H1 (cell line): Measurements from ENCODE around the gene KRTAP29-1. TPM values are rescaled to one million over a fixed set of nuclear protein-coding genes. Genes with fewer than 3 reads are reported as not detected.
"Not testable (repeated sequence)": the region's sequence is repeated elsewhere in the genome, so short reads cannot be mapped to it uniquely, and the experiment has no call there.

Experiments used
- CTCF ChIA-PET: fragments of 300-600 bp; sonication (Branson Sonifier 250); formaldehyde crosslinking; loops from one replicate; lab custom pipeline; 2021; ENCODE audit not compliant: partially characterized antibody; lab: Charles Lee
- POLR2A ChIA-PET: fragments of 300-600 bp; sonication (Branson Sonifier 250); formaldehyde crosslinking; loops from one replicate; lab custom pipeline; 2021; ENCODE audit warnings: inconsistent platforms; ENCODE audit not compliant: partially characterized antibody; lab: Charles Lee
- DNase-seq, 2 experiments: peaks; one replicate each; pipeline versions ENCODE4 v3.0.0 to v3.0.0-alpha.2; 2010 to 2022; ENCODE audit warnings: low spot score in 2 of 2, low read depth in 1 of 2, mixed read lengths in 1 of 2
- FAIRE-seq: peaks from 2 replicates; lab custom pipeline; 2011; peaks lifted over from hg19 to GRCh38; lab: Jason Lieb, UNC
- H2AFZ ChIP-seq: 2 replicates; pipeline ENCODE4 v1.8.1; 2012; ENCODE audit warnings: low read length, inconsistent platforms
- H2AK5ac ChIP-seq: 2 replicates; pipeline ENCODE4 v1.6.1; 2013; ENCODE audit warnings: low read depth, low read length
- H2BK120ac ChIP-seq: replicated peaks from 2 replicates; pipeline ENCODE3; 2013; ENCODE audit warnings: low read depth, low read length, inconsistent platforms
- H2BK12ac ChIP-seq: 2 replicates; pipeline ENCODE4 v1.6.1; 2013; ENCODE audit warnings: low read depth, low read length
- H2BK15ac ChIP-seq: 2 replicates; pipeline ENCODE4 v1.6.1; 2013; ENCODE audit warnings: low read length
- H2BK20ac ChIP-seq: 2 replicates; pipeline ENCODE4 v1.6.1; 2013; ENCODE audit warnings: low read length
- H2BK5ac ChIP-seq: 2 replicates; pipeline ENCODE4 v1.6.1; 2013; ENCODE audit warnings: low read depth, low read length
- H3K14ac ChIP-seq: 2 replicates; pipeline ENCODE4 v1.6.1; 2013; ENCODE audit warnings: inconsistent platforms; ENCODE audit not compliant: insufficient read length
- H3K18ac ChIP-seq: 2 replicates; pipeline ENCODE4 v1.6.1; 2013; ENCODE audit warnings: low read length; ENCODE audit errors: extremely low read depth
- H3K23ac ChIP-seq: 2 replicates; pipeline ENCODE4 v1.6.1; 2013; ENCODE audit warnings: inconsistent platforms; ENCODE audit not compliant: insufficient read length
- H3K23me2 ChIP-seq: 2 replicates; pipeline ENCODE4 v1.6.1; 2013; ENCODE audit warnings: low read depth, low read length
- H3K27ac ChIP-seq: 2 replicates; pipeline ENCODE4 v1.6.1; 2011; ENCODE audit warnings: low read depth, low read length, inconsistent platforms
- H3K27me3 ChIP-seq, 4 experiments: replicated peaks in 1 of 4; 1 replicate in 1 of 4; 2 replicates in 3 of 4; pipeline versions ENCODE4 v1.6.1 to v1.8.1; 2011 to 2013; ENCODE audit warnings: low read length in 3 of 4, mild to moderate bottlenecking in 3 of 4, inconsistent platforms in 2 of 4, mixed read lengths in 2 of 4, moderate library complexity in 1 of 4; ENCODE audit not compliant: control insufficient read depth in 3 of 4, insufficient read depth in 3 of 4; ENCODE audit errors: extremely low read depth in 1 of 4
- H3K36me3 ChIP-seq, 4 experiments: 2 replicates each; pipeline versions ENCODE4 v1.6.1 to v1.8.1; 2011 to 2013; ENCODE audit warnings: mild to moderate bottlenecking in 4 of 4, low read length in 3 of 4, moderate library complexity in 2 of 4, control low read depth in 1 of 4, inconsistent platforms in 1 of 4; ENCODE audit not compliant: insufficient read depth in 4 of 4, control insufficient read depth in 2 of 4
- H3K4ac ChIP-seq: replicated peaks from 2 replicates; pipeline ENCODE3; 2013; ENCODE audit warnings: low read length, low read depth, mixed read lengths, inconsistent platforms; ENCODE audit not compliant: insufficient read length
- H3K4me1 ChIP-seq, 4 experiments: replicated peaks in 1 of 4; 1 replicate in 1 of 4; 2 replicates in 3 of 4; pipeline versions ENCODE4 v1.6.1 to v1.8.1; 2011 to 2013; ENCODE audit warnings: low read length in 3 of 4, inconsistent platforms in 2 of 4, mixed read lengths in 1 of 4; ENCODE audit not compliant: insufficient read depth in 4 of 4, control insufficient read depth in 3 of 4
- H3K4me2 ChIP-seq, 2 experiments: 2 replicates each; pipeline versions ENCODE4 v1.6.1 to v1.8.1; 2011 to 2013; ENCODE audit warnings: low read depth in 2 of 2, low read length in 2 of 2, control low read depth in 1 of 2, inconsistent platforms in 1 of 2, mild to moderate bottlenecking in 1 of 2; ENCODE audit not compliant: insufficient read depth in 1 of 2
- H3K4me3 ChIP-seq, 4 experiments: fragments of 200-600, 300-600 bp in 1 of 4; sonication (generic), shearing (Covaris generic), sonication (Bioruptor Twin) in 1 of 4; 2 replicates each; pipeline versions ENCODE4 v1.5.1 to v1.8.1; 2011 to 2016; ENCODE audit warnings: low read length in 4 of 4, low read depth in 3 of 4, control low read depth in 2 of 4, inconsistent platforms in 2 of 4, mild to moderate bottlenecking in 2 of 4, mixed read lengths in 1 of 4, moderate library complexity in 1 of 4; ENCODE audit not compliant: insufficient read depth in 2 of 4; ENCODE audit errors: extremely low read depth in 1 of 4
- H3K56ac ChIP-seq: replicated peaks from 2 replicates; pipeline ENCODE3; 2013; ENCODE audit warnings: low read depth, mild to moderate bottlenecking, mixed read lengths, low read length, inconsistent platforms; ENCODE audit not compliant: insufficient read length
- H3K79me1 ChIP-seq: 2 replicates; pipeline ENCODE4 v1.6.1; 2013; ENCODE audit warnings: low read depth, low read length, control low read depth
- H3K79me2 ChIP-seq, 2 experiments: 2 replicates each; pipeline versions ENCODE4 v1.6.1 to v1.8.1; 2012 to 2013; ENCODE audit warnings: low read length in 2 of 2, mild to moderate bottlenecking in 2 of 2, inconsistent platforms in 1 of 2; ENCODE audit not compliant: insufficient read depth in 2 of 2, control insufficient read depth in 1 of 2
- H3K9ac ChIP-seq, 4 experiments: replicated peaks in 1 of 4; 1 replicate in 1 of 4; 2 replicates in 3 of 4; pipeline versions ENCODE4 v1.6.1 to v1.8.1; 2011 to 2013; ENCODE audit warnings: low read depth in 3 of 4, low read length in 3 of 4, control low read depth in 2 of 4, mild to moderate bottlenecking in 2 of 4, moderate library complexity in 2 of 4, inconsistent platforms in 1 of 4; ENCODE audit errors: extremely low read depth in 1 of 4
- H3K9me3 ChIP-seq, 2 experiments: 2 replicates each; pipeline versions ENCODE4 v1.6.1 to v1.8.1; 2012 to 2013; ENCODE audit warnings: mild to moderate bottlenecking in 2 of 2, moderate library complexity in 2 of 2, control low read depth in 1 of 2, inconsistent platforms in 1 of 2, low read depth in 1 of 2, low read length in 1 of 2, mixed read lengths in 1 of 2; ENCODE audit not compliant: insufficient read depth in 2 of 2
- H4K20me1 ChIP-seq, 2 experiments: replicated peaks in 1 of 2; 2 replicates each; pipeline versions ENCODE3 to v1.8.1; 2011 to 2013; ENCODE audit warnings: inconsistent platforms in 2 of 2, low read length in 2 of 2, mild to moderate bottlenecking in 1 of 2; ENCODE audit not compliant: insufficient read depth in 2 of 2, control insufficient read depth in 1 of 2
- H4K5ac ChIP-seq: 2 replicates; pipeline ENCODE4 v1.6.1; 2013; ENCODE audit warnings: low read length, low read depth, mixed read lengths, inconsistent platforms; ENCODE audit not compliant: insufficient read length
- H4K8ac ChIP-seq: 2 replicates; pipeline ENCODE4 v1.8.0; 2013; ENCODE audit warnings: mild to moderate bottlenecking, moderate library complexity, low read length, inconsistent platforms; ENCODE audit not compliant: insufficient read depth; ENCODE audit errors: extremely low read depth
- H4K91ac ChIP-seq: replicated peaks from 2 replicates; pipeline ENCODE3; 2013; ENCODE audit warnings: low read length, mixed read lengths, inconsistent platforms; ENCODE audit not compliant: insufficient read length
- CEBPB ChIP-seq: IDR thresholded peaks from 2 replicates; pipeline ENCODE4 v1.6.1; 2012; ENCODE audit warnings: low read depth, low read length
- EGR1 ChIP-seq: IDR thresholded peaks from 2 replicates; pipeline ENCODE4 v1.6.1; 2011; ENCODE audit warnings: low read depth, low read length, borderline replicate concordance
- SP4 ChIP-seq: IDR thresholded peaks from 2 replicates; pipeline ENCODE4 v1.6.1; 2012; ENCODE audit warnings: low read length, inconsistent platforms
- TBP ChIP-seq: IDR thresholded peaks from 2 replicates; pipeline ENCODE4 v1.6.1; 2011; ENCODE audit warnings: low read depth, low read length, improper control_type of control experiment
- WGBS, 2 experiments: shearing (Covaris generic) in 1 of 2; methylation state at CpG; one replicate each; pipeline versions ENCODE4 v1.1.6 to v1.1.7; 2013 to 2015; ENCODE audit warnings: low lambda C conversion rate in 2 of 2, mixed read lengths in 2 of 2, inconsistent platforms in 1 of 2, low coverage in 1 of 2, missing lambda C conversion rate in 1 of 2; ENCODE audit not compliant: insufficient replicate concordance in 2 of 2, insufficient coverage in 1 of 2, insufficient read length in 1 of 2; ENCODE audit errors: extremely low coverage in 1 of 2, missing lambda C conversion rate in 1 of 2; 5-methylcytosine and 5-hydroxymethylcytosine counted together
- polyA plus RNA-seq, 7 experiments: library from polyadenylated mRNA; depleted of rRNA in 3 of 7; stranded (reverse) in 5 of 7; unstranded in 2 of 7; fragments of >200 nt in 5 of 7; fragments of 200-250 nt in 2 of 7; gene quantifications; 1 replicate in 5 of 7; 2 replicates in 1 of 7; 4 replicates in 1 of 7; pipeline versions ENCODE4 v1.2.1 to v1.2.3, GENCODE V29; 2011 to 2013; ENCODE audit warnings: missing spikeins in 2 of 7, mixed read lengths in 2 of 7
- total RNA-seq: library from RNA; stranded (reverse); fragmentation: NEBNext Ultra II Directional; extraction: Animal tissue kit (Norgen Biotek cat#: 25700); gene quantifications from 2 replicates; pipeline ENCODE4 v1.2.1, GENCODE V29; 2021

KRTAP29-1 gene
- total and polyA plus RNA-seq, 2 of the 8 experiments (the other 6 are each of a cell fraction or from before 2014, with no cell fraction given): not detected

- TF ChIP-seq TBP: no peak
- TF ChIP-seq CEBPB: no peak
- no peak for TF ChIP-seq SP4
- no peak for TF ChIP-seq EGR1
Measured at GRCh38 chr17:41256291-41256685, 46.4 kb downstream of the KRTAP29-1 start (continued).

- H2BK12ac ChIP-seq, H2BK20ac ChIP-seq, H4K5ac ChIP-seq, H2AK5ac ChIP-seq, H2AFZ ChIP-seq, H4K20me1 ChIP-seq, H3K79me1 ChIP-seq, H2BK5ac ChIP-seq, H3K4me1 ChIP-seq, DNase-seq, H3K23ac ChIP-seq, H2BK120ac ChIP-seq, H3K27ac ChIP-seq, H3K9ac ChIP-seq, FAIRE-seq, H4K91ac ChIP-seq, H3K23me2 ChIP-seq, H3K4me2 ChIP-seq, H3K18ac ChIP-seq, H4K8ac ChIP-seq, H2BK15ac ChIP-seq, H3K27me3 ChIP-seq, POLR2A ChIA-PET, H3K9me3 ChIP-seq, H3K56ac ChIP-seq, H3K4ac ChIP-seq, H3K36me3 ChIP-seq, H3K4me3 ChIP-seq, H3K79me2 ChIP-seq, H3K14ac ChIP-seq: not testable (repeated sequence)
- CTCF ChIA-PET: interaction anchor here (1.0 kb wide), 1 partner anchor 19 kb away, joined by 3 read pairs; no protein-coding TSS in a partner anchor
- 81% methylated on average over 5 of the region's 5 CpGs; no CpG with 5 or more reads in 1 of the 2 experiments for WGBS, 2 experiments
Measured at GRCh38 chr17:41255381-41256290, 47.0 kb downstream of the KRTAP29-1 start, which contains the start of gene KRTAP9-9. TSS of gene KRTAP9-9 (plus strand) at chr17:41255384.
